ENCODE results near the gene IDH3G.

IDH3G gene

GRCh38 chrX:153816831-153817690 lies 22.9 kb upstream of the IDH3G start:
- FAIRE-seq = no peak
- no peak for DNase-seq (ENCODE audit: low spot score)

GRCh38 chrX:153814591-153815315 lies 20.6 kb upstream of the IDH3G start:
- FAIRE-seq = no peak
- no peak for DNase-seq (ENCODE audit: low spot score)

- no peak for FAIRE-seq
- no peak for DNase-seq (ENCODE audit: low spot score)
Measured at GRCh38 chrX:153813161-153813560, 19.0 kb upstream of the IDH3G start.

GRCh38 chrX:153812220-153812619 lies 18.0 kb upstream of the IDH3G start:
- FAIRE-seq = no peak
- no peak for DNase-seq (ENCODE audit: low spot score)

DNA sequence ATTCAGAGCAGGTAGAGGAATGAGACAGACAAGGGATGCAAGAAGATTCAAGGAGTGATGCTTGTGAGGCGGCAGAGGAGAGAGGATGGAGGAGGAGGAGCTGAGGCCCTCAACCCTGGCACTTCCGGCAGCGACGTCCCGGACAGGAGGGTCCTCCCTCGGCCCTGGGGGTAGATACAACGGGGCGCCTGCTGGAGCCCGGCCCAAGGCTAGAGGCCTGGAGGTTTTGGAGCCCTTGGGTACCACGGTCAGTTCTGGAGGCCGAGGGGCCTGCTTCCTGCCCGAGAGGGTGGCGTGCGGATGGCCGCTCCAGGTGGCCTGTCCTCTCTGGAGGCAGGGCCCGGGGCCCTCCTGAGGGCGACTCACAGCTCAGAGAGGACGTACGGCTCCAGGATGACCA lies 13.8 kb upstream of the IDH3G start:
- no peak for DNase-seq (ENCODE audit: low spot score)
- no peak for FAIRE-seq

GRCh38 chrX:153806999-153807575 lies 12.9 kb upstream of the IDH3G start:
- DNase-seq (ENCODE audit: low spot score) (no peak), FAIRE-seq (no peak)

GRCh38 chrX:153805436-153805835 lies 11.3 kb upstream of the IDH3G start:
- FAIRE-seq = no peak
- no peak for DNase-seq (ENCODE audit: low spot score)

DNA sequence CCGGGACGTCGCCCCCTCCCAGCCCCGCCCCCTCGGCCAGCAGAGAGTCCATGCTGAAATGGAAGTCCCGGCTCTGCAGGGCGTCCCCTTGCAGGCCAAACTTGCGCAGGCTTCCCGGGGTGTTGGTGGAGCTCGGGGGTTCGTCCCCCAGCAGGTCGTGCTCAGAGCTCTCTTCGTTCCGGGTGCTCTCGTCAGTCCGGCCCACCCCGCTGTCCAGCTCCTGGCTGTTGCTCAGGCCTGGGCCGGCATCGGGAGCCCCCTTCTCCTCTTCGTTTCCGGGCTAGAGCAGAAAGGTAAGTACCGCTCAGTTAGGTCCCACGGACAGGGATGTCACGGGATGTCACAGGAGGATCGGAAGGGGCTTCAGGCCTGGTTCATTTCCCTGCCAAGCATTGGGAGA lies 10.4 kb upstream of the IDH3G start:
- FAIRE-seq (no peak), DNase-seq (ENCODE audit: low spot score) (no peak)

- FAIRE-seq = no peak
Measured at GRCh38 chrX:153804100-153804595, 10.0 kb upstream of the IDH3G start.

GRCh38 chrX:153803211-153804099 lies 9.3 kb upstream of the IDH3G start:
- FAIRE-seq = no peak
- DNase-seq (ENCODE audit: low spot score) = no peak

More at GRCh38 chrX:153804100-153804595, 10.0 kb upstream of the IDH3G start:
- DNase-seq (ENCODE audit: low spot score) = no peak

DNA sequence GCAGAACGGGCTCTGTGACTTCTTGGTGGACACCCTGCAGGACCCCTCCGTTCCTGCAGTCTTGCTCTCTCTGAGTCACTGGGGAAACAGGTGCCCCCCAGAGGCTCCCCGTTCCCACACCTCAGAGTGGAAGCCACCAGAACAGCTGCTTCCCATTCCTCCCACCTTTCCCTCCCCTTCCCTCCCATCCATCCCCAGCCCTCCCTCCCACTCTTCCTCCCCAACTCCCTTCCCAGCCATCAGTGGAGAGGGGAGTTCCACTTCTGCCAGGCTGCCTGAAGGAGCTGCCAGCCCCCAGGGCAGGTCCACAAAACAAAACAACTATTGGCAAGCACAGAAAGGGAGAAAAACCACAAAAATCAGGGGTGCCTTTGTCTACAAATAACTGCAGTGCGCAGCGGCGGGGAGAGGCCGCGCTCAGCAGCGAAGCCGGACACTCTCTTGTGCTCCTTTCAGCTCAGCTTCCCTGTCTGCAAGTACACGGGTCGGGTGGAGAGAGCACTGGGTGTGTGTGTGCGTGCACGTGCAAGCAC lies 8.4 kb upstream of the IDH3G start:
- FAIRE-seq = no peak
- DNase-seq (ENCODE audit: low spot score) = no peak

GRCh38 chrX:153801669-153802068 lies 7.5 kb upstream of the IDH3G start:
- FAIRE-seq = no peak
- no peak for DNase-seq (ENCODE audit: low spot score)

GRCh38 chrX:153800746-153801145 lies 6.6 kb upstream of the IDH3G start:
- DNase-seq (ENCODE audit: low spot score) (no peak), FAIRE-seq (no peak)

GRCh38 chrX:153800177-153800722 lies 6.1 kb upstream of the IDH3G start:
- no peak for DNase-seq (ENCODE audit: low spot score)
- FAIRE-seq = no peak

DNA sequence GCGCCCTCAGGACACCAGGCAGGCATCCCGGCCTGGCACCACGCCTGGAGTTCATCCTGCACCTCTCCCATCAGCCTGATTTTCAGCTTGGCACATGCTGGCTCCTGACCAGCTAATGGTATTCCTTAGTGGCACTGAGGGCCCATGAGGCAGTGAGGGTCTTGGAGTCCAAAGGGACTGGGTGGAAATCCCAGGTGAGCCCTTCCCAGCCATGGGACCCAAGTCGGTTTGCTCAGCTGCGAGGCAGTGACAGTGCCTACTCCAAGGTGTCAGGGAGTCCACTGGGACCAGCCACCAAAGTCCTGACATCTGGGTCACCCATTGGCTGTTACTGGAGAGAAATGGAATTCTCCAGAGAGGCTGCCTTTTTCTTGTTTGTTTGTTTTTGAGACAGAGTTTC lies 5.2 kb upstream of the IDH3G start:
- DNase-seq (ENCODE audit: low spot score) = no peak
- FAIRE-seq = no peak

- DNase-seq (ENCODE audit: low spot score) = no peak
- FAIRE-seq = no peak
Measured at GRCh38 chrX:153797415-153798015, 3.3 kb upstream of the IDH3G start.

GRCh38 chrX:153794897-153795816 lies 982 bp upstream of the IDH3G start:
- FAIRE-seq = no peak
- no peak for DNase-seq (ENCODE audit: low spot score)

- FAIRE-seq (no peak), DNase-seq (ENCODE audit: low spot score) (no peak)
Measured at GRCh38 chrX:153793291-153793690, 884 bp downstream of the IDH3G start.

DNA sequence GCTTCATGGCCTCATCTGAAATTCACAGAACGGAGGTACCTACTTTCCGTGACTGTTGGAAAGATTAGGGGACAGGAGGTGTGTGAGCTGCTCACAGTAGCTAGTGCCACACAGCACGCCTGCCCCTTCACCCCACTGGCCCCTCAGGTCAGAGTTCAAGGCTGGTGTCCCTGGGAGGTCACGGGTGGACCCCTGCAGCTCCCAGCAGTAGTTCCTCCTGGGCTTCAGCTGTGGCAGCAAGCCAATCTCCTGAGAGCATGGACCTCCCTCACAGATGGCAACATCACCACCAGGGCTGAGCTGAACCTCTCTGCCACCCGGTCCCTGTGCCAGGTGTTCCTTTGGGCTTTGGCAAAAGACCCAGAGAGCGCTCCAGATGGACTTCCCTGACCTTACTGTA lies 1.8 kb downstream of the IDH3G start:
- FAIRE-seq = no peak

More for the DNA sequence above, 1.8 kb downstream of the IDH3G start:
- DNase-seq (ENCODE audit: low spot score) = no peak
